Gastrocnemius medialis (tissue), 4 donors: ENCODE results near the gene ZNF814.

Experiments used
- POLR2A ChIP-seq, 2 donors: fragments of 450-650 bp; IDR thresholded peaks; one replicate each; pipeline ENCODE4 v1.6.1; 2017; ENCODE audit warnings: antibody characterized with exemption in 2 of 2, mild to moderate bottlenecking in 2 of 2, moderate library complexity in 2 of 2
- TF ChIP-seq, protein P1 (sequence below), 5 experiments: fragments of 450-650 bp in 3 of 5; fragments of 200-600 bp in 2 of 5; sonication (generic) in 2 of 5; IDR thresholded peaks in 4 of 5; conservative IDR thresholded peaks in 1 of 5; 1 replicate in 4 of 5; 2 replicates in 1 of 5; pipeline ENCODE4 v1.5.1; 2016 to 2019; ENCODE audit warnings: antibody characterized with exemption in 5 of 5, mild to moderate bottlenecking in 3 of 5, moderate library complexity in 3 of 5

DNA sequence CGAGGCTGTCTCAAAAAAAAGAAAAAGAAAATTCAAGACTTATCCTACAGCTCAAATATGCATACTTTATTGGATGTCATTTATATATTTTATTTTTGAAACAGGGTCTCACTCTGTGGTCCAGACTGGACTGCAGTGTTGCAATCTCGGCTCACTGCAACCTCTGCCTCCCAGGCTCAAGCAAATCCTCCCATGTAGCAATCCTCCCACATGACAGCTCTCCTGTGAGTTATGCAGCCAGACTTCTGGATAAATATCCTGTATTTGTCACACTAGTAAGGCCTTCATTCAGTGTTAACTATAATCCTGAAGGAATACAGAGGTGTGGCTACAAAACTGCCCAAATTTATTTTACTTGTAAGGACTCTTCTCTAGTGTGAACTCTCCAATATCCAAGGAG, 81.3 kb downstream of the ZNF814 start:
- TF ChIP-seq, protein P1, sequence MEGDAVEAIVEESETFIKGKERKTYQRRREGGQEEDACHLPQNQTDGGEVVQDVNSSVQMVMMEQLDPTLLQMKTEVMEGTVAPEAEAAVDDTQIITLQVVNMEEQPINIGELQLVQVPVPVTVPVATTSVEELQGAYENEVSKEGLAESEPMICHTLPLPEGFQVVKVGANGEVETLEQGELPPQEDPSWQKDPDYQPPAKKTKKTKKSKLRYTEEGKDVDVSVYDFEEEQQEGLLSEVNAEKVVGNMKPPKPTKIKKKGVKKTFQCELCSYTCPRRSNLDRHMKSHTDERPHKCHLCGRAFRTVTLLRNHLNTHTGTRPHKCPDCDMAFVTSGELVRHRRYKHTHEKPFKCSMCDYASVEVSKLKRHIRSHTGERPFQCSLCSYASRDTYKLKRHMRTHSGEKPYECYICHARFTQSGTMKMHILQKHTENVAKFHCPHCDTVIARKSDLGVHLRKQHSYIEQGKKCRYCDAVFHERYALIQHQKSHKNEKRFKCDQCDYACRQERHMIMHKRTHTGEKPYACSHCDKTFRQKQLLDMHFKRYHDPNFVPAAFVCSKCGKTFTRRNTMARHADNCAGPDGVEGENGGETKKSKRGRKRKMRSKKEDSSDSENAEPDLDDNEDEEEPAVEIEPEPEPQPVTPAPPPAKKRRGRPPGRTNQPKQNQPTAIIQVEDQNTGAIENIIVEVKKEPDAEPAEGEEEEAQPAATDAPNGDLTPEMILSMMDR (IDR thresholded peaks at IDR 0.05 in 4 of 5, conservative IDR thresholded peaks at IDR 0.05 in 1 of 5) = no peak
- no peak for TF ChIP-seq POLR2A (IDR thresholded peaks at IDR 0.05)
